Activated CD4-positive, alpha-beta T cell treated with anti-CD3 and anti-CD28 coated beads, Interleukin-2, Interleukin-4, amounts not matched to agents 100 ng/mL and 50 ng/mL, durations not matched to agents 16 hours and 8 hours (primary cell): ENCODE measurements around the gene OSBP2.
A peak's percentile ranks its signal among the peaks of the same experiment; 100 is the strongest.
"Not testable (repeated sequence)": the region's sequence is repeated elsewhere in the genome, so short reads cannot be mapped to it uniquely, and the experiment has no call there.

Experiments used
- DNase-seq: peaks from one replicate; pipeline ENCODE4 v3.0.0-alpha.2; 2020; ENCODE audit warnings: low spot score

OSBP2 gene

GRCh38 chr22:30694640-30695350 is at the start of gene OSBP2:
TSS of gene OSBP2 (plus strand) at chr22:30694874. CDS start at chr22:30694910, 36 bp downstream.
- no peak for DNase-seq

- no peak for DNase-seq
Measured at GRCh38 chr22:30646518-30647160, 48.0 kb upstream of the OSBP2 start.

GRCh38 chr22:30647536-30647935 is 47.1 kb upstream of the OSBP2 start:
- no peak for DNase-seq

- DNase-seq: no peak
Measured at GRCh38 chr22:30648825-30649224, 45.8 kb upstream of the OSBP2 start.

- DNase-seq: peak; percentile 86
Measured at GRCh38 chr22:30649430-30650007, 45.2 kb upstream of the OSBP2 start.

GRCh38 chr22:30650508-30651116 is 44.1 kb upstream of the OSBP2 start:
- DNase-seq: no peak

- no peak for DNase-seq
Measured at GRCh38 chr22:30652852-30653251, 41.8 kb upstream of the OSBP2 start.

- DNase-seq: no peak
Measured at GRCh38 chr22:30654361-30654760, 40.3 kb upstream of the OSBP2 start.

- DNase-seq: no peak
Measured at GRCh38 chr22:30655532-30655931, 39.1 kb upstream of the OSBP2 start.

- DNase-seq: no peak
Measured at GRCh38 chr22:30662040-30662439, 32.6 kb upstream of the OSBP2 start.

GRCh38 chr22:30664798-30665197 is 29.9 kb upstream of the OSBP2 start:
- no peak for DNase-seq

- DNase-seq: no peak
Measured at GRCh38 chr22:30665266-30665665, 29.4 kb upstream of the OSBP2 start.

GRCh38 chr22:30665786-30666185 is 28.9 kb upstream of the OSBP2 start:
- no peak for DNase-seq

- DNase-seq: no peak
Measured at GRCh38 chr22:30667107-30667493, 27.6 kb upstream of the OSBP2 start.

- DNase-seq: peak; percentile 94
Measured at GRCh38 chr22:30667494-30668385, 26.9 kb upstream of the OSBP2 start, which contains the start of gene DUSP18. TSS of gene DUSP18 (minus strand) at chr22:30667875. CDS start at chr22:30664003, 3,872 bp downstream.

GRCh38 chr22:30668386-30668710 is 26.3 kb upstream of the OSBP2 start:
- DNase-seq: no peak

GRCh38 chr22:30671071-30671470 is 23.6 kb upstream of the OSBP2 start:
- DNase-seq: no peak

GRCh38 chr22:30673136-30673535 is 21.5 kb upstream of the OSBP2 start:
- DNase-seq: no peak

GRCh38 chr22:30674482-30674881 is 20.2 kb upstream of the OSBP2 start:
- DNase-seq: no peak

GRCh38 chr22:30675436-30675835 is 19.2 kb upstream of the OSBP2 start:
- no peak for DNase-seq

GRCh38 chr22:30676565-30676964 is 18.1 kb upstream of the OSBP2 start:
- not testable (repeated sequence) for DNase-seq
